ENCODE measurements around the gene ISG20. TPM values are rescaled to one million over a fixed set of nuclear protein-coding genes. Genes with fewer than 3 reads are reported as not detected.

The ISG20 gene
- total RNA-seq, 1 experiment from 2014 or later: 1.8 TPM

DNA sequence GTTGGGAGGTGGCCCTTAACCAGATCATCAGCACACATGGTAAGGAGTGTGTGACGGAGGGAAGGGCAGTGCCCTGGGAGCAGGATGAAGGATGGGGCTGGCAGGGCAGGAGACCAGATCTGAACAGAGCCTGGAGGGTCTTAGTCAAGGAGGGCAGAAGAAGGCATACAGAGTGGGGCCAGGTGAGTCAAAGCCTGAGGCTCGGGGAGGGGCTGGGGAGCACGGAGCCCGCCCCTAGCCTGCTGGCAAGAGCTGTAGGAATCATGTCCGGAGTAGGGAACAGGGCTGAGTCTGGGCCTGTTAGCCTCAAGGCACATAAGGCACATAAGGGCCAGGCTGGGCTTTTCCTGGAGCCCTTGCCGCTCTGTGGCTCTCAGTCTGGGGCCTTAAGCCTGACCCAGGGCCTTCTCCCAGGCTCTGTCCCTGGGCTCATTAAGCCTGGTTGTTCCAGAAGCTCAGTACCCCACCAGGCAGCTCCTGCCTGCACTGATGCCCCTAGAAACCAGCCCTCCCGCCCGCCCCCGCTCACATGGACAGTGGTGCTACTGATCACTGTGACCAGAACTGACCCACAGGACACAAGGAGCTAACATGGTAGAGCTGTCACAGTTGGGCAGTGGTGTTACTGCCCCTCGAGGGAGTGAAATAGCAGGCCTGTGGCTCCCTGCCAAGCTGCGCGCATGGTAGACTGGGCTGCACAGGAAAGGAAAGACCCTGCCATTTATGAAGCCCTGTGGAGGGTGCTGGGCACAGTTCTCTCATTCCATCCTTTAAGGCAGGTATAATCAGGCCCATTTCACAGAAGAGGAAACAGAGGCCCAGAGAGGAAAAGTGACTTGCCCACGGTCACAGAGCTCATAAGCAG is 14.6 kb downstream of the ISG20 start:
- intact Hi-C loops (cut with micrococcal nuclease; ENCODE audit: unreplicated experiment): loop anchor here (10.0 kb wide), 1 partner anchor 181 kb away; no protein-coding TSS in a partner anchor
- no peak for TF ChIP-seq EZH2 (IDR thresholded peaks at IDR 0.05; ENCODE audit: borderline replicate concordance, low read depth, low read length, poor library complexity, severe bottlenecking)
- TF ChIP-seq, protein P1, sequence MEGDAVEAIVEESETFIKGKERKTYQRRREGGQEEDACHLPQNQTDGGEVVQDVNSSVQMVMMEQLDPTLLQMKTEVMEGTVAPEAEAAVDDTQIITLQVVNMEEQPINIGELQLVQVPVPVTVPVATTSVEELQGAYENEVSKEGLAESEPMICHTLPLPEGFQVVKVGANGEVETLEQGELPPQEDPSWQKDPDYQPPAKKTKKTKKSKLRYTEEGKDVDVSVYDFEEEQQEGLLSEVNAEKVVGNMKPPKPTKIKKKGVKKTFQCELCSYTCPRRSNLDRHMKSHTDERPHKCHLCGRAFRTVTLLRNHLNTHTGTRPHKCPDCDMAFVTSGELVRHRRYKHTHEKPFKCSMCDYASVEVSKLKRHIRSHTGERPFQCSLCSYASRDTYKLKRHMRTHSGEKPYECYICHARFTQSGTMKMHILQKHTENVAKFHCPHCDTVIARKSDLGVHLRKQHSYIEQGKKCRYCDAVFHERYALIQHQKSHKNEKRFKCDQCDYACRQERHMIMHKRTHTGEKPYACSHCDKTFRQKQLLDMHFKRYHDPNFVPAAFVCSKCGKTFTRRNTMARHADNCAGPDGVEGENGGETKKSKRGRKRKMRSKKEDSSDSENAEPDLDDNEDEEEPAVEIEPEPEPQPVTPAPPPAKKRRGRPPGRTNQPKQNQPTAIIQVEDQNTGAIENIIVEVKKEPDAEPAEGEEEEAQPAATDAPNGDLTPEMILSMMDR (conservative IDR thresholded peaks at IDR 0.05; ENCODE audit: low read depth, low read length): no peak
- H3K27ac ChIP-seq (ENCODE audit: low read depth, low read length, poor library complexity, severe bottlenecking): no peak overlapping the region
- H3K4me3 ChIP-seq (ENCODE audit: low read depth, low read length, poor library complexity, severe bottlenecking): no peak overlapping the region
- no peak for DNase-seq (ENCODE audit: low spot score)
- ChIA-PET CTCF (no interaction called here), POLR2A (ENCODE audit: low non-redundant PET) (no interaction called here)
- H3K9me3 ChIP-seq (ENCODE audit: low read depth, low read length, poor library complexity, severe bottlenecking): no peaks in the 10 kb centered on the region
- BruUV-seq (replicated peaks): no TSS peak
- H3K4me1 ChIP-seq (ENCODE audit: insufficient read depth, low read length, poor library complexity, severe bottlenecking): no peaks in the 10 kb centered on the region
- no peaks in the 10 kb centered on the region for H3K36me3 ChIP-seq (ENCODE audit: insufficient read depth, low read length, poor library complexity, severe bottlenecking)
- no peaks in the 10 kb centered on the region for H3K27me3 ChIP-seq (replicated peaks; ENCODE audit: insufficient read depth, low read depth, low read length, poor library complexity)

DNA sequence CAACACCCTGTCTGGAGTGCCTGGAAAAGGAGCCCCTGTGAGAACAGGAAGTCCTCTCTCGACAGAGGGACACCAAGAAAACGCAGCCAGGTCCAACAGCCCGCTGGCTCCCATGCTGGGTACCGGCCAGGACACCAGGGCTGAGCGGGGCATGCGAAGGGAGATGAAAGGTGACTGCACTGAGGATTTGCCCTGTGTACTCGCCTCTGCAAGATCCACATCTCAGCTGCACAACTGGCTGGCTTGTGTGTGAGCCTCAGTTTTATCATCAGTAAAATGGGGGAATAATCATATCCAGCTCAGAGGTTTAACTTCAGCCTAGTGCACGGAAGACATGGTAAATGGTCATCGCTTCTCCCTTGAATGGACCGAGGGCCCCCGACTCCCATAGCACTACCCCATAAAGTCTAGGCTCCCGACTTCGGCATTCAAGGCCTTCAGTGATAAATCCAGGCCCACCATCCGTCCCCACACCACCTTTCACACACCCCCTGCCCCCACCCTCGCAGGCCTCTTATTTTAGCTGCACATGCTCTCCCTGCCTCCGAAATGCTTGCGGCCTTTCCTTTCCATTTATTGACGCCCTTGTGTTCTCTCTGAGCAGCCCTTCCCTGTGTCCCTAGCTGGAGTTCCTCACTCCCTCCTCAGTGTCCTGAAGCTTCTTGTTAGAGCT is 15.8 kb downstream of the ISG20 start:
- BruUV-seq (replicated peaks): no TSS peak
- no peak overlapping the region for H3K27ac ChIP-seq (ENCODE audit: low read depth, low read length, poor library complexity, severe bottlenecking)
- H3K4me1 ChIP-seq (ENCODE audit: insufficient read depth, low read length, poor library complexity, severe bottlenecking): no peaks in the 10 kb centered on the region
- H3K36me3 ChIP-seq (ENCODE audit: insufficient read depth, low read length, poor library complexity, severe bottlenecking): no peaks in the 10 kb centered on the region
- no peak overlapping the region for H3K4me3 ChIP-seq (ENCODE audit: low read depth, low read length, poor library complexity, severe bottlenecking)
- DNase-seq (ENCODE audit: low spot score): no peak
- H3K27me3 ChIP-seq (replicated peaks; ENCODE audit: insufficient read depth, low read depth, low read length, poor library complexity): no peaks in the 10 kb centered on the region
- POLR2A ChIA-PET (ENCODE audit: low non-redundant PET): no interaction called here
- CTCF ChIA-PET: interaction anchor here (0.6 kb wide), 1 partner anchor 315 kb away, joined by 3 read pairs; no protein-coding TSS in a partner anchor
- H3K9me3 ChIP-seq (ENCODE audit: low read depth, low read length, poor library complexity, severe bottlenecking): no peaks in the 10 kb centered on the region
- intact Hi-C loops (cut with micrococcal nuclease; ENCODE audit: unreplicated experiment): loop anchor here (10.0 kb wide), 1 partner anchor 180 kb away; no protein-coding TSS in a partner anchor
- no peak for TF ChIP-seq EZH2 (IDR thresholded peaks at IDR 0.05; ENCODE audit: borderline replicate concordance, low read depth, low read length, poor library complexity, severe bottlenecking)
- TF ChIP-seq, protein P1 (conservative IDR thresholded peaks at IDR 0.05; ENCODE audit: low read depth, low read length): no peak

DNA sequence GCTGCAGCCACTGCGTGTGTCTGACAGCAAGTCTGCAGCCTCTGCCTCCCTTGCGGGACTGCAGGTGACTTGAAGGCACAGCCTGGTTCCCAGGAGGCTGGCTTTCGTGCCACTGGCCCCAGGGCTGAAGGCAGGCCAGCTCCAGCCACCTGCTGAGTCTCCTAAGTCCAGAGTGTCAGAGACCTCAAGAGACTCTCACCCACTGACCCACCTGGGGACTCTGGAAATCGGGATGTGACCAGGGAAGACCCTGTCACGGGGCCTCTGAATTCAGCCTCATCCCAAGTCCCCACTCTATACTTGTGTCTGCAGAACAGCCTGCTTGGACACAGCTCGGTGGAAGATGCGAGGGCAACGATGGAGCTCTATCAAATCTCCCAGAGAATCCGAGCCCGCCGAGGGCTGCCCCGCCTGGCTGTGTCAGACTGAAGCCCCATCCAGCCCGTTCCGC is 16.3 kb downstream of the ISG20 start:
- Histone ChIP-seq H3K9me3 (ENCODE audit: low read depth, low read length, poor library complexity, severe bottlenecking) (no peaks in the 10 kb centered on the region), H3K36me3 (ENCODE audit: insufficient read depth, low read length, poor library complexity, severe bottlenecking) (no peaks in the 10 kb centered on the region), H3K27me3 (replicated peaks; ENCODE audit: insufficient read depth, low read depth, low read length, poor library complexity) (peaks cover 4% of the 10 kb centered on the region), H3K4me1 (ENCODE audit: insufficient read depth, low read length, poor library complexity, severe bottlenecking) (no peaks in the 10 kb centered on the region), H3K27ac (ENCODE audit: low read depth, low read length, poor library complexity, severe bottlenecking) (no peak overlapping the region), H3K4me3 (ENCODE audit: low read depth, low read length, poor library complexity, severe bottlenecking) (no peak overlapping the region)
- DNase-seq (ENCODE audit: low spot score): no peak
- intact Hi-C loops (cut with micrococcal nuclease; ENCODE audit: unreplicated experiment): loop anchor here (10.0 kb wide), 1 partner anchor 180 kb away; no protein-coding TSS in a partner anchor
- no peak for TF ChIP-seq EZH2 (IDR thresholded peaks at IDR 0.05; ENCODE audit: borderline replicate concordance, low read depth, low read length, poor library complexity, severe bottlenecking)
- CTCF ChIA-PET: interaction anchor here (0.6 kb wide), 1 partner anchor 315 kb away, joined by 3 read pairs; no protein-coding TSS in a partner anchor
- POLR2A ChIA-PET (ENCODE audit: low non-redundant PET): no interaction called here
- no TSS peak for BruUV-seq (replicated peaks)
